ENCODE results near the gene SDC1.

GRCh38 chr2:20229322-20230113 is 4.6 kb upstream of the SDC1 start:
- TF ChIP-seq, protein P1, sequence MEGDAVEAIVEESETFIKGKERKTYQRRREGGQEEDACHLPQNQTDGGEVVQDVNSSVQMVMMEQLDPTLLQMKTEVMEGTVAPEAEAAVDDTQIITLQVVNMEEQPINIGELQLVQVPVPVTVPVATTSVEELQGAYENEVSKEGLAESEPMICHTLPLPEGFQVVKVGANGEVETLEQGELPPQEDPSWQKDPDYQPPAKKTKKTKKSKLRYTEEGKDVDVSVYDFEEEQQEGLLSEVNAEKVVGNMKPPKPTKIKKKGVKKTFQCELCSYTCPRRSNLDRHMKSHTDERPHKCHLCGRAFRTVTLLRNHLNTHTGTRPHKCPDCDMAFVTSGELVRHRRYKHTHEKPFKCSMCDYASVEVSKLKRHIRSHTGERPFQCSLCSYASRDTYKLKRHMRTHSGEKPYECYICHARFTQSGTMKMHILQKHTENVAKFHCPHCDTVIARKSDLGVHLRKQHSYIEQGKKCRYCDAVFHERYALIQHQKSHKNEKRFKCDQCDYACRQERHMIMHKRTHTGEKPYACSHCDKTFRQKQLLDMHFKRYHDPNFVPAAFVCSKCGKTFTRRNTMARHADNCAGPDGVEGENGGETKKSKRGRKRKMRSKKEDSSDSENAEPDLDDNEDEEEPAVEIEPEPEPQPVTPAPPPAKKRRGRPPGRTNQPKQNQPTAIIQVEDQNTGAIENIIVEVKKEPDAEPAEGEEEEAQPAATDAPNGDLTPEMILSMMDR (IDR thresholded peaks at IDR 0.05), result no peak
- TF ChIP-seq POLR2A (IDR thresholded peaks at IDR 0.05), result no peak
- no peak for TF ChIP-seq POLR2AphosphoS5 (IDR thresholded peaks at IDR 0.05; ENCODE audit: insufficient read depth in 1 of 2, low read depth in 1 of 2)

Data from vagina (tissue), 2 donors.